Mucosa of rectum (tissue), 2 donors: ENCODE results near the gene TNFRSF14.
"Not testable (repeated sequence)": the region's sequence is repeated elsewhere in the genome, so short reads cannot be mapped to it uniquely, and the experiment has no call there.

Experiments
- H3K27ac ChIP-seq, 2 donors: one replicate each; pipeline ENCODE4 v1.7.0; 2013; ENCODE audit warnings: inconsistent platforms in 2 of 2, low read depth in 2 of 2, low read length in 2 of 2
- H3K27me3 ChIP-seq, 2 donors: one replicate each; pipeline ENCODE4 v1.7.0; 2013; ENCODE audit warnings: low read length in 2 of 2; ENCODE audit not compliant: control insufficient read depth in 2 of 2, insufficient read depth in 2 of 2
- H3K36me3 ChIP-seq, 2 donors: one replicate each; pipeline ENCODE4 v1.7.0; 2013; ENCODE audit warnings: low read length in 2 of 2; ENCODE audit not compliant: control insufficient read depth in 2 of 2, insufficient read depth in 2 of 2
- H3K4me1 ChIP-seq, 2 donors: one replicate each; pipeline ENCODE4 v1.7.0; 2013; ENCODE audit warnings: low read length in 2 of 2, mild to moderate bottlenecking in 1 of 2; ENCODE audit not compliant: control insufficient read depth in 2 of 2, insufficient read depth in 2 of 2
- H3K4me3 ChIP-seq, 2 donors: one replicate each; pipeline ENCODE4 v1.7.0; 2013; ENCODE audit warnings: low read length in 2 of 2
- H3K9ac ChIP-seq, 2 donors: one replicate each; pipeline ENCODE4 v1.7.0; 2013; ENCODE audit warnings: low read length in 2 of 2, low read depth in 1 of 2, mild to moderate bottlenecking in 1 of 2
- H3K9me3 ChIP-seq, 2 donors: one replicate each; pipeline ENCODE4 v1.7.0; 2013; ENCODE audit warnings: low read length in 2 of 2; ENCODE audit not compliant: control insufficient read depth in 2 of 2
- donor health status: healthy.
- donor health status: Normal muscosa, but diverticular disease.

Gene TNFRSF14

GRCh38 chr1:2553076-2553475 is 3.1 kb upstream of the TNFRSF14 start:
- H3K36me3 ChIP-seq, H3K27ac ChIP-seq, H3K9ac ChIP-seq, H3K4me3 ChIP-seq, H3K27me3 ChIP-seq, H3K9me3 ChIP-seq: not testable (repeated sequence)
- peaks cover 35 to 39% of the 10 kb centered on the region in 2 donors for H3K4me1 ChIP-seq

GRCh38 chr1:2553871-2554620 is 2.1 kb upstream of the TNFRSF14 start:
- H3K9ac ChIP-seq, result no peak overlapping the region
- H3K27ac ChIP-seq, result peak overlapping the region in 1 of 2 donors; percentile 99
- peaks cover 33 to 38% of the 10 kb centered on the region in 2 donors for H3K4me1 ChIP-seq
- H3K9me3 ChIP-seq, result no peaks in the 10 kb centered on the region
- H3K27me3 ChIP-seq, result no peaks in the 10 kb centered on the region
- H3K4me3 ChIP-seq, result no peak overlapping the region
- peaks cover 5 to 6% of the 10 kb centered on the region in 2 donors for H3K36me3 ChIP-seq

GRCh38 chr1:2554621-2555387 is 1.4 kb upstream of the TNFRSF14 start:
- peaks cover 8 to 13% of the 10 kb centered on the region in 2 donors for H3K36me3 ChIP-seq
- H3K27ac ChIP-seq, result peak overlapping the region; percentile 98 to 99
- peak overlapping the region; percentile 92 to 100 for H3K4me3 ChIP-seq
- peak overlapping the region; percentile 24 to 99 for H3K9ac ChIP-seq
- no peaks in the 10 kb centered on the region for H3K9me3 ChIP-seq
- H3K27me3 ChIP-seq, result no peaks in the 10 kb centered on the region
- H3K4me1 ChIP-seq, result peaks cover 28 to 35% of the 10 kb centered on the region in 2 donors

GRCh38 chr1:2555634-2556276 is 416 bp upstream of the TNFRSF14 start:
- Histone ChIP-seq H3K27me3 (no peaks in the 10 kb centered on the region), H3K4me1 (peaks cover 28 to 35% of the 10 kb centered on the region in 2 donors), H3K27ac (peak overlapping the region; percentile 98 to 99), H3K9ac (peak overlapping the region; percentile 99), H3K9me3 (no peaks in the 10 kb centered on the region), H3K4me3 (peak overlapping the region; percentile 92 to 100), H3K36me3 (peaks cover 17 to 19% of the 10 kb centered on the region in 2 donors)

DNA sequence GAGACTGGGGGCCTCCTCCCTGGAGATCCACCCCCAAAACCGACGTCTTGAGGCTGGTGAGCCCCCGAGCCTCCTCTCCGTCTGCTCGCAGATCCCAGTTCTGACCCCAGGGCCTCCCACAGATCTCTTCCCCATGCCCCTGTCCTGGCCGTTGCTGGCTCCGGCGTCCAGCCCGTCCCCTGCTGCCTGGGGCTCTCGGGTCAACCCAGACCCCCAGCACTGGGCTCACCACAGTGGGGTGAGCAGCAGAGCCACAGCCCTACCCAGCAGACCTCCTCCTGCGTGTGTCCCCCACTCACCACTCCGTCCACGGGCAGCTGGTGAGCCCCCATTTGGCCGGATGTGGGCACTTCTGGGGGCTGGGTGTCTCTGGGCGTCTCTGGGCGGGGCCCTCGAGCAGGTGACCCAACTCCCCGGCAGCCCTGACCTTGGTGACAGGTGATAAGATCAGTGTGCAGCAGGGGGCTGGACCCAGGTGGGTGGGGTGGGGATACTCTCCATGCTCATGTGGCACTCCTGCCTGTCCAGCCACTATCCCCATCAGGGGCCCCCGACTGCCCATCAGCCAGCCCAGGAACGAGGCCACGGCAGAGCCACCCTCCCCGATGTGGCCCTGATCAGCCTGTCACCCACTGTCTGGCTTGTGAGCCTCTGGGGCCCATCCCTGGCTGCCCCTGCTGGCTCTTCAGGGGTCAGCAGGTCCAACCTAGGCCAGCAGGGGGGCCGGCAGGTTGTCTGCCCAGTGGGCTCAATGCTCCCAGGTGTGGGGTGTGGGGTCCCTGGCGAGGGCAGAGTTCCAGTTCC is 709 bp downstream of the TNFRSF14 start:
- Histone ChIP-seq H3K27ac (peak overlapping the region; percentile 98 to 99), H3K27me3 (no peaks in the 10 kb centered on the region), H3K9me3 (no peaks in the 10 kb centered on the region), H3K4me1 (peaks cover 28 to 35% of the 10 kb centered on the region in 2 donors), H3K4me3 (peak overlapping the region; percentile 92 to 100), H3K36me3 (peaks cover 19 to 26% of the 10 kb centered on the region in 2 donors), H3K9ac (peak overlapping the region; percentile 99)

DNA sequence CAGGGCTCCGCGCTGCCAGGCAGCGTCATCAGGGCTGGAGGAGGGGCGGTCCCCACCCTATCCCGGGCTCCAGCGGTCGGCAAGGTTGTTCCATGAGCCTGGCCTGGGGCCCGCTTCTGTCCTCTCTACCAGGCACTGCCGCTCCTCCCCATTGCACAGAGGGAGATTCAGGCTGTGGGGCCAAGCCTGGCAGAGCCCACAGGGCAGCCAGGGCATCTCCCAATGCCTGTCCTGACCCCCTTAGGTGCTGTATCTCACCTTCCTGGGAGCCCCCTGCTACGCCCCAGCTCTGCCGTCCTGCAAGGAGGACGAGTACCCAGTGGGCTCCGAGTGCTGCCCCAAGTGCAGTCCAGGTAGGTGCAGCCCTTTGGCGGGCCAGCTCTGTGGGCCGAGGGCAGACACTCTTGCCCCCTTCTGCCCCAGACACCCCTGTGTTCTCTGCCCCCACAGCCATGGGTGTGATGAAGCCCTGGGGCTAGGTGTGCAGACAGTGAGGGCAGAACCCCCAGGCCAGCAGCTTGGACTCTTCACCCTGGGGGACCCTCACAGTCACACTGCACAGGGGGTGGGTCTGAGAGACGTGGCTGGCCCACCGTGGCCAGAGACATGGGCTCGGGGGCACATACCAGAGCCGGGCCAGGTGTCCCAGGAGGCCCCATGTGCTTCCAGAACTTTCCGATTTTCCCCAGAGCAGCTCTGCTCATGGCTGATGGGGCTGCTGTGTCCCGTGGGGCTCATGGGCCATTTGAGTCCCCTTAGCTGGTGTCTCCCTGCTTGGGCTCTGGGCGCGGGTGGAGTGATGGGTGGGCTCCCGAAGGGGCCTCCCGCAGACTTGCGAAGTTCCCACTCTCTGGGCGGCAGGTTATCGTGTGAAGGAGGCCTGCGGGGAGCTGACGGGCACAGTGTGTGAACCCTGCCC is 1.6 kb downstream of the TNFRSF14 start:
- H3K27me3 ChIP-seq, result no peaks in the 10 kb centered on the region
- H3K4me1 ChIP-seq, result peaks cover 28 to 35% of the 10 kb centered on the region in 2 donors
- H3K9ac ChIP-seq, result peak overlapping the region; percentile 99
- H3K9me3 ChIP-seq, result no peaks in the 10 kb centered on the region
- peak overlapping the region; percentile 98 to 99 for H3K27ac ChIP-seq
- peaks cover 19 to 34% of the 10 kb centered on the region in 2 donors for H3K36me3 ChIP-seq
- peak overlapping the region; percentile 92 to 100 for H3K4me3 ChIP-seq

DNA sequence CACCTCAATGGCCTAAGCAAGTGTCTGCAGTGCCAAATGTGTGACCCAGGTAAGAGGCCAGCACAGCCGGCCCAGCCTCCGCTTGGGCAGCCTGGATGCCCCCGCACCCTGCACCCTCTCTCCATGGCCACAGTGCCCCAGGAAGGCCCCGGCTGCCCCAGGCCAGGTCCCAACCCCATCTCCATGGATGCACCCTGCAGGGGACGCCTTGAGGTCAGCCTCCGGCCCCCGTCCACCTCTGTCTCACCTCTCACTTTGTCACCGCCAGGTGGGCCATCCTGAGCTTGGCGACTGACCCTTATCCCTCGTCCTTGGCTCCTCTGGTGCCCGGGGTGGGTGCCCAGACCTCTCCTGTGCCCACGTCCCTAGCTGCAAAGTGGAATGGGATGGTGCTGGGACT is 2.2 kb downstream of the TNFRSF14 start:
- Histone ChIP-seq H3K27ac (peak overlapping the region in 1 of 2 donors; percentile 99), H3K9ac (peak overlapping the region; percentile 32 to 99), H3K36me3 (peaks cover 24 to 39% of the 10 kb centered on the region in 2 donors), H3K4me3 (no peak overlapping the region), H3K9me3 (no peaks in the 10 kb centered on the region), H3K27me3 (no peaks in the 10 kb centered on the region), H3K4me1 (peaks cover 28 to 35% of the 10 kb centered on the region in 2 donors)

DNA sequence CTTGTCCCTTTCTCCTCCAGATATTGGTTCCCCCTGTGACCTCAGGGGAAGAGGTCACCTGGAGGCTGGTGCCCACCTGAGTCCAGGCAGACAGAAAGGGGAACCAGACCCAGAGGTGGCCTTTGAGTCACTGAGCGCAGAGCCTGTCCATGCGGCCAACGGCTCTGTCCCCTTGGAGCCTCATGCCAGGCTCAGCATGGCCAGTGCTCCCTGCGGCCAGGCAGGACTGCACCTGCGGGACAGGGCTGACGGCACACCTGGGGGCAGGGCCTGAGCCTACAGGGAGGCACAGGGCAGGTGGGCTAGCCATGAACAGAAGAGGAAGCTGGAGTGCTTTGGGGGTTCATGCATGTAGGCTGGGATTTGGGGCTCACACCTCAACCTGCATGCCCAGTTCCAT is 2.7 kb downstream of the TNFRSF14 start:
- no peaks in the 10 kb centered on the region for H3K9me3 ChIP-seq
- H3K9ac ChIP-seq, result no peak overlapping the region
- no peak overlapping the region for H3K4me3 ChIP-seq
- H3K27me3 ChIP-seq, result no peaks in the 10 kb centered on the region
- peaks cover 28 to 35% of the 10 kb centered on the region in 2 donors for H3K4me1 ChIP-seq
- H3K36me3 ChIP-seq, result peaks cover 24 to 43% of the 10 kb centered on the region in 2 donors
- no peak overlapping the region for H3K27ac ChIP-seq
